Measurements from ENCODE around the gene GSTM1.

- peak in 1 of 2 donors; percentile 60 for TF ChIP-seq POLR2A (IDR thresholded peaks at IDR 0.05)
- TF ChIP-seq, protein P1, sequence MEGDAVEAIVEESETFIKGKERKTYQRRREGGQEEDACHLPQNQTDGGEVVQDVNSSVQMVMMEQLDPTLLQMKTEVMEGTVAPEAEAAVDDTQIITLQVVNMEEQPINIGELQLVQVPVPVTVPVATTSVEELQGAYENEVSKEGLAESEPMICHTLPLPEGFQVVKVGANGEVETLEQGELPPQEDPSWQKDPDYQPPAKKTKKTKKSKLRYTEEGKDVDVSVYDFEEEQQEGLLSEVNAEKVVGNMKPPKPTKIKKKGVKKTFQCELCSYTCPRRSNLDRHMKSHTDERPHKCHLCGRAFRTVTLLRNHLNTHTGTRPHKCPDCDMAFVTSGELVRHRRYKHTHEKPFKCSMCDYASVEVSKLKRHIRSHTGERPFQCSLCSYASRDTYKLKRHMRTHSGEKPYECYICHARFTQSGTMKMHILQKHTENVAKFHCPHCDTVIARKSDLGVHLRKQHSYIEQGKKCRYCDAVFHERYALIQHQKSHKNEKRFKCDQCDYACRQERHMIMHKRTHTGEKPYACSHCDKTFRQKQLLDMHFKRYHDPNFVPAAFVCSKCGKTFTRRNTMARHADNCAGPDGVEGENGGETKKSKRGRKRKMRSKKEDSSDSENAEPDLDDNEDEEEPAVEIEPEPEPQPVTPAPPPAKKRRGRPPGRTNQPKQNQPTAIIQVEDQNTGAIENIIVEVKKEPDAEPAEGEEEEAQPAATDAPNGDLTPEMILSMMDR (IDR thresholded peaks at IDR 0.05): no peak
Measured at GRCh38 chr1:109667452-109668122, 20.0 kb upstream of the GSTM1 start, which contains the start of gene GSTM2.
